Activated naive CD4-positive, alpha-beta T cell treated with anti-CD3 and anti-CD28 coated beads, Interleukin-2, amount 50 U/mL, for 16 hours (primary cell): ENCODE results near the gene LHPP.

Source experiments
- DNase-seq: peaks from one replicate; pipeline ENCODE4 v3.0.0-alpha.2; 2020

LHPP gene

DNA sequence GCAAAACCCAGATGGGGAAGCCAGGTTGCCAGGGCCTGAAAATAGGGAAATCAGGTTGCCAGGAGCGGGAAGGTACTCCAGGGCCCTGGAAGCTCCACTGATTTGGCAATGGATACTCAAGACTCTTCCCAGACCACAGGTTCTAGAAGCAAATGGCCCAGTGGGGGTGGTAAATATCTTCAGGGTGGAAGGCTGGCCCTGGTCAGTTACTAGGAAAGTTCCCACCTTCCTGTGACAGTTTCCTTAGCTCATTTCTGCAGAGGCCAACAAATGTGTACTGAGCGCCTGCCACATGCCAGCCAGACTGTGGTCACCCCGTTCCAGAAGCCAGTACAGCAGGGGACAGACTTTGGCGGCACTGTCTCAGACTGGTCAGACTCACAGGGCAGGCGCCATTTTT is 168.9 kb downstream of the LHPP start:
- no peak for DNase-seq

DNA sequence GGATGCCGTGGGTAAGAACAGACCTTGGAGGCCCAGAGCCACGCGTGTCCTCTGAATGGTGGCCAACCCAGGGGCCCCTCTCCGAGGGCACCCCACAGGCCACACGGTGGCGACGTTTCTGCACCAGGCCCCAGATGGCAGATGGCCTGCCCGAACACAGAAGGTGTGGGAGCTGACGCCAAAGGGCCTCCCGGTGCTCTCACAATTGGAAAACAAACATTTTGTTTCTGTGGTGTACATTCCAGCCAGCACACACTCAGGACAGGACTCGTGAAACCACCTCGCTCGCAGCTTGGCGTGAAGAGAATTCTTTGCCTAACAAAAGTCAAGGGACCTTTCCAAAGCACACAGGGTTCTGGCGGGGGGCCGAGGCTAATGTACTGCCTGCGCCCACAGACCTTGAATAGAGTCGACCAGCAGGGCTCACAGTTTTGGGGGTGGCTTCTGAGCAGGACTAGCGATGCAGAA is 170.5 kb downstream of the LHPP start:
- peak; percentile 50 for DNase-seq

DNA sequence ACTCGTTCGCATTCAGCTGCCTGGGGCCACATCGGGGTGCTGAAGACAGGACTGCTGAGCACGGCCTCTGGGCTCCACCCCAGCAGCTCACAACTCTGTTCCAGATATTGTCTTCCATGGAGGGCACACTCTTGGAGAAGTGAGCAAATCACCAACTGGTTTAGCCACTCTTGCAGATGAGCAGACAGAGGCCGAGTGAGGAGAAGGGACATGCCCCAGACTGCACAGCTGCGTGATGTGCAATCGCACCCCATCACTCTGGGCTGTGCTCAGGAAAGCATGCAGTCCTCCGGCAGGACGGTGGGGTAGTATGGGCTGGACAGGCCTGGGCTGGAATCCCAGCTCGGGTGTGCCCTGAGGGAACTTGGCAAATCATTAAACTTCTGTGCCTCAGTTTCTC is 170.9 kb downstream of the LHPP start:
- DNase-seq = no peak

DNA sequence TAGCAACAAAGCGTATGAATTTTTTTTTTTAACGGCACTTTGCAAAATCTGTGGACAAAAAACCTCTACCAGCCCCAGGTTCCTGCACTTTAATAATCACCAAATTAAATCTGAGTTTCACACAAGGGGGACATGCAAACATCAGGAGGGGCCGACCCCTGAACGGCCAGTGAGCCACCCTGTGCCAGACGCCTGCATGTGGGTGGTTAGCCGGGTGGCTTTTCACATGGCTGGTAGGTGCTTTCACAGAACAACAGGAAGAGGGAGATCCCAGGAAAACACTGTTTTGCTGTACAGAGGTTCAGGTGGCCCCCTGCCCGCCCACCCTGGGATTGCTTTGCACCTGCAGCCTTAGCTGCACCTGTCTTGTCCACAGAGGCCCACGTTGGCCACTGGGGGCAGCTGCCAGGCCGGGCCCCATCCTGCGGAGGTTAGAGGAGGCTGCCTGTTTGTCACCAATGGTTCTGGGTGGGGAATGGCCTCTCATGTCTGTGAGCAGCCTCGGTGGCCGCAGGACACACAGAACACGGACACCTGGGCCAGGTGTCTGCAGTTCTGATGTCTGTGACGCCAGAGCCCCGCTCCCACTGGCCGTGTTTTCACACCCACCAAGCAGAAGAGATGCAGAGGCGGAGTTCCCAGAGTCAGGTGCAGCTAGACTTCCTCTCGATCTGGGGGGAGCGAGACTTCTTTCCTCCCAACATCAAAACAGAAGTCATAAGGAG is 174.8 kb downstream of the LHPP start:
- peak; percentile 43 for DNase-seq

DNA sequence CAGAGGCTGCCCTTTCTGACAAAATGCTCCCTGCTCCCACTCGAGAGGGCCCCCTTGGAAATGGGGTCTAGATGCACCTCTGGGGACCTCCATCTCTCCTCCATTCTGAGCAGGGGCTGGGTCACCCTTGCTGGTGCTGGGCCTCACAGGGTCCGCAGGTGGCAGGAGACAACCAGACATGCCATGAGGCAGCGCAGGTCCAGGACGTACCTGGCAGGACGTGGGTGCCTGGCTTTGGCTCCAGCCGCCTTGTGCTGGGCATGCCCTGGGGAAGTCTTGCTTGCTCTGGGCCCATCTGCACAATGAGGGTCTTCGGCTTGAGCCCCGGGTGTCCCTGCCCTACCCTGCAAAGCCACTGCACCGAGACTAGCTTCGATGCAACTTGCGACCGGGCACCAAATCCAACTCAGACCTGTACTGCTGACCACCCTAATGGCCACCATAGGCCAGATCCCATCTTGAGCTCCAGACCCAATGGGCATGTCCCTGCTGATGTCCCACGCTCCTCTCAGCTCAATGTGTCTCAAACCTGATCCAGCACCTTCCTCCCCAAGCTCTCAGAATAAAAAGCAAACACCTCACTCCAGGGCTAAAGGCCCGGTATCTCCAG is 175.6 kb downstream of the LHPP start:
- DNase-seq = no peak

DNA sequence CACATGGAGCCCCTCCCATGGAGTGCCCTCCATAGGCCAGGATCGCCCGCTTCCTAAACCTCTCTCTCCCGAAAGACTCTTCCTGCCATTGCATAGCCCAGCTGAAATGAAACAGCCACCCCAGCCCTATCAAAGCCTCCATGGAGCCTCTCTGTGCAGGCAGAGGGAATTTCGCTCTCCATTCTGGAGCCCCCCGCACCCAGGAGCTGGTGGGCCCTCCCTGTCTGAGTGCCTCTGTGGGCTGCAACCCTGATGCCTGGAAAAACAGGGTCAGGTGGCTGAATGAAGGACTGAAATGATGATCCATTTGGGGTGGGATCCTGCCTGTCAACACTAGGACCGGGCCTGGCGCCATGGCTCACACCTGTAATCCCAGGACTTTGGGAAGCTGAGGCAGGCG is 176.1 kb downstream of the LHPP start:
- DNase-seq = no peak

DNA sequence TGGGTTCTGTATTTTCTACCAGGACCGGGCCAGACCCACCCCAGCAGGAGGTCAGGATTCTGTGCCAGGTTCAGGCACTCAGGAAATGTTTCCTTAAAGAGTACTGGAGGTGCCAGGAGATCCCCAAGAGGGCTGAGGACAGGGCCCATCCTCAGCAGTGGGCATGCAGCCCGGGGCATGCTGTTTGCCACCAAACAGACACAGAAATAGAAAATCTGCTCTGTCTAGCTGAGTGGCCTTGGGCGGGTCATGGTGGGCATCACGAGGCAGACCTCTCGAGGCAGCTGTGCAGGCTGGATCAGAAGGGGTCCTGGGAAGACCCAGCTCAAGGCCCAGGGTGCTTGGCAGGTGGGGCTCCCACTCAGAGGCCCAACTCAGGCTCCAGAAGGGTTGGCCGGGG is 177.6 kb downstream of the LHPP start:
- no peak for DNase-seq

DNA sequence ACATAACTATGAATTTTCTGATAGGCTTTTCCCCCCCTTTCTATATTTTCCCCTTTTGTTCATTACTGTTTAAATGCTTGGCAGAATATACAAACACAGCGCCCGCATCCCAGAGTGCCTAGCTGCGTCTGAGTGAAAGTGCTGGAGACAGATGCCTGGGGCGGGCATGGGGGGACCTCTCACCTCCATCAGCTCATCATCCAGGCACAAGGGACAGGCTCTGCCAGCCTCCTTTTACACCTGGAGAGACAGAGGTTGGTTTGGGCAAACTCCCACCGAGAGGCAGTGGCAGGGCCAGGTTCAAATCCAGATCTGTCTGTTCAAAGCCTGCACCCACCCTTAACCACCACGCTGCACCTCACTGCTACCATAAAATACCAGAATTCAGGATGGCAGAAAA is 178.0 kb downstream of the LHPP start:
- no peak for DNase-seq

DNA sequence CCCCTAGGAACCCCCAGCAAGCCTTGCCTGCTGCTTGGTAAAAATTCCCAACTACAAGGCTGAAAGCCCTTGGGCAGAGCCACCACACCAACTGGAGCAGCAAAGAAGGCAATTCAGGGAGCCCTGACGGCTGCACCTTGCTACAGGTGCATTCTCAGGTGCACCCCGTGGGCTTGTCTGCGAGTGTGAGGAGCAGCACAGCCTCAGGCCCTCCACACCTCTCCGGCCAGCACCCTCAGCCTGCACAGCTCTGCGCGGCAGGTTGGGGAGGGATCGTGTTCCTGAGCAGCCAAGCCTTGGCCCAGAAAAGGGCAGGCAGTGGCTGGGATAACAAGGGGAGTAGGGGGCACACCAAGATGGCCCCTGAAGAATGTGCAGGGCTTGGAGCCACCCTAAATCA is 178.4 kb downstream of the LHPP start:
- no peak for DNase-seq

DNA sequence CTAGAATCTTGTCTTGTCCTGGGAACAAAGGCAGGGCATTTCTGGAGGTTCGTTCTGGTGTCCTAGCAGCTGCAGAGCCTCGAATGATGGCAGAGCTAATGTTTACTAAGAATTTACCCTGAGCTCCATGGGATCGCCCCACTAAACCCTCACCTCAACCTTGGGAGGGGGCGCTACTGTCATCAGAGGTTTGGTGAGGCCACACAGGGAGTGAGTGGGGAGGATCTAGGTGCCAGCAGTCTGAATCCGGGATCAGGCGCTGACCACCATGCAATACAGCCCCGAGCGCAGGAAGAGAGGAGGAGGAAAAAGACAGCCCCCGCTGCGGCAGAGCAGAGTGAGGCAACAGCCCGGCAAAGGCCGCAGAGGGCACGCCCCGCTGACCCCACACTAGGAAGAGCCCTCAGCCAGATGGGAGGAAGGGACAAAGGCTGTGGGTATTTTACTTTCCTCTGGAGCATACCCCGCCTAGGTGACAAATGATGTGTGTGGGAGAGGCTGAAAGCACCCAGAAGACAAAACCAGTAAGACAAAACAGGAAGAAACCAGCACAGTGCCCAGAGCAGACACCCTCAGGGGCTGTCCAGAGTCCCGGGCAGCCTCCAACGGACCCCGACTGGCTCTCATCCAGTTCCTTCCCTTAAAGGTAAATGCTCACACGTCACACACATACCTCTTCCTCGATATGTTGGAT is 179.1 kb downstream of the LHPP start:
- DNase-seq = no peak

DNA sequence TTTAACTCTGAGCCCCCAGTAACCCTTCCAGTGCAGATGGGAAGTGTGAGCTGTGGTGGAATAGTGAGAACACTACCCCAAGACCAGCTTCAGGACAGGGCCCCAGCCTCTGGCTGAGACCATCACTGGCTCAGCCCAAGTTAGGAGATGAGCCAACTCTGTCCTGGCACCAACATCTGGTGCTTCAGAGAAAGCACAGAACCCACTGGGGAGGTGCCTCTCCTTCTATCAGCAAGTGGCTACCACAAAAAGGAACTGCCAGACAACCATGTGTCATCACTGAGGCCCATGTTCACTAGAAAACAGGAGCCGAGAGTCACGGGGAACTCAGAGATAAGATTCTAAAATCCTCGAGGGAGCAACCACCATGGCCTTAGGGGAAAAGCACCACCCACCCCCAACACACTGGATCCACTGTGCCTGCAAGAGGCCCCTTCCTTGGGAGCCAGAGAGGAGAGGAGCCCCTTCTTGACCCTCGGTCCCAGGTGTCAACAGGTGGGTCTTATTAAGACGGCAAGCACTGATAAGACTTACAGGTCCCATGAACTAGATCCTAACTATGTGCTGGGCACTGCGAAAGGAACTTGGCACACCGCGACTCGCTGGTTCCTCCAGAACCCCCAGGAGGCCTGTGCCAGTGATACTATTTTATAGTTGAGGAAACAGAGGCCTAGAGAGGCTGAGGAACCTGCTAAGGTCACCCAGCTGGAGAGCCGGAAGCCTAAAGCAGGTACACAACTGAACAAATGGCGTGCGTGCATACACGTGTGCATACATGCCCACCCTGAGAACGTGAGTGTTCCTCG is 179.9 kb downstream of the LHPP start:
- no peak for DNase-seq

DNA sequence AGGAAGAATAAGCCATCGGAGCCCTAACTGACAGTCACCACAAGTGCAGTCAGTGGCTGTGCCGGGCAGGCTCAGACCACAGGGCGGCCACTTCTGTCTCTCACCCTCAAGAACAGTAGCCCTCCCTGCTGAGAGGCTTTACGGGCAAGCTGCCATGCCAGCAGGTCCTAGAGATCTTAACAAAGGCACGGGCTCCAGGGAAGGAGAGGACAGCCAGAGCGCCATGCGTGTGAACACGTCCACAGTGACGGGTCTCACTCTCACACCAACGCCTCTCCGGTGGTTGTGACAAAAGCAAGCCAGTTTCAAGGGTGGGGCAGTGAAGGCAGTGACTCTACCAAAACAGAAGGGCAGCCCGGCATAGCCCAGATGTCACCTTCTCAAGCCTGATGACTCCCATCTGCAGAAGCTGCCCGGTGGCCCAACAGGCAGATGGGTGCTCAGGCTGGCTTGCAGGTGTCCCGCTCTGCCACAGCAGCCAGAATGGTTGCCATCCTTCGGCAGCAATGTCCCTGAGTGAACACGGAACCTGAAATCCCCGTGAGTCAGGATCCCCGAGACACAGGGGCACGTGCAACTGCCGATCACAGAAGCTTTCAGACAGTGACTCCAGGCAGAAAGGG is 180.6 kb downstream of the LHPP start:
- no peak for DNase-seq

DNA sequence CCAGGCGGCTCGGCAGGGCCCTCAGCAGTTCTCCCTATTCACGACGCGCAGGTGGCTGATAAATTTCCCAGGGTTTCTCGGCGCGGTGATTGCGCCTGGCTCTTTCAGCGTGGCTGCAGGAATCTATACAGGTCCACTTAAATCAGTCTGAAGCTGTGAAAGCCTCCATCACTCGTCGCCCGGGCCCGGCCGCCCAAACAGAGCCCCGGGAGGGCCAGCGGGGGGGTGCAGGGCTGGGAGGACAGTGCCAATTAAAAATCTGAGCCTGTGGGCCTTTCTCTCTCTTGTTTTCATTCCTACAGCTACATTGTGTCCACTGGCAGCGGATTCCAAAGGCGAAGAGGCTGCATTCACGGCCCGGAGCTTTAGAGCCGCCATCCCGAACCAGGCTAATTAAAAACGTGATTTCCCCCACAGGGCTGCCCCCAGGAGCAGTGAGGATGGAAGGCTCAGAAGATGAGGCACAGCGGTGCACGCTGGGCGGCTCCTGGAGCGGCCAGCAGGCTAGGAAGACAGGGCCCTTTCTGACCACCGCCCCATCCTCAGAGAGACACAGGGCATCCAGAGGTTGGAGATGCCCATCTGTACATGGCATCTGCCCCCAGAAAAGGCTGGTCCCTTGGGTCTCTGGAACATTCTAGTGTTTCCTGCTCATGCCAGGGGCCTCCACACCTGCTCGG is 181.8 kb downstream of the LHPP start:
- no peak for DNase-seq

DNA sequence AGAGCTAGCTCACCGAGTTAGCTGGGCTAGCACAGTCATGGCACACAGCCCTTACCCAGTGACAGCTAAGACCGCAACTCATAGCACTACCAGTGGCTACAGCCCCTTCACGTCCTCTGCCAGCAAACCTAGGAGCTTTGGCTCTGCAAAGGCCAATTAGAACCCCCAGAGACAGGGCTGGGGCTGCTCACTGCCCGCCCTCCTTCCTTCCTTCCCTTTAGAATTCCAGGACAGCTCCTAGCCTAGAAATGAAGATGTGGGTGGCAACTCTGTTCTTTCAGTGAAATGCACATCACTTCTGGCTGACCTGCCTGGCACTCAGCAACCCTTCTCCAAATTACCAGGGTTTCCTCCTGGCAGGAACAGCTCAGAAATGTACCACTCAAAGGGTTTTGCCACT is 182.6 kb downstream of the LHPP start:
- no peak for DNase-seq

DNA sequence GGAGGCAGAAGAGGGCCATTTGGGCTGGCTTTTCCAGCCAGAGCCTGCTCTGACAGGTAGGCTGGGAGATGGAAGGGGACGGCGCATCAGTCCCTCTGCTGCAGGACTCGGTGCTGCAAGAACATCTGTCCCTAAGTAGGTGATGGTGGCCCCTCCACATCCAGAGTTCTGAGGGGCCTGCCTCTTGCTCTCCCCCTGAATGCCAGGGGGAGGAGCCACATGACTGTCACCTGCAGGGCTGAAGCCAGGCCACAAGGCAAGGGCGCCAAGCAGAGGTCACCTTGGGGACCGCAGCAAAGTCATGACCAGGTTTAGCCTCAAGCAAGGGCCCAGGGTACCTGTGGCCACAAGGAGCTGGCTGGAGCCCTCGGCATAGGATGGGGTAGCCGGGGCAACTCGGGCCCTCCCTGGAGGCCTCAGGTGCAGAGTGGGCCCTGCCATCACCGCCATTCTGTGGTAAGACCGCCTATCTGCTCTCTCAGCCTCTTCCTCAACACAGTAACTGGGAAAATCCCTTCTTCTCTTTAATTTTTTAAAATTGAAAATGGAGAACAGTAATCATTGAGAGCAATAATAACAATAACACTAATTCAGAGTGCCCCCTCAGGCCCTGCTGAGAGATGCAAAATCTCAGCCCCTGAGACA is 183.3 kb downstream of the LHPP start:
- DNase-seq = no peak

DNA sequence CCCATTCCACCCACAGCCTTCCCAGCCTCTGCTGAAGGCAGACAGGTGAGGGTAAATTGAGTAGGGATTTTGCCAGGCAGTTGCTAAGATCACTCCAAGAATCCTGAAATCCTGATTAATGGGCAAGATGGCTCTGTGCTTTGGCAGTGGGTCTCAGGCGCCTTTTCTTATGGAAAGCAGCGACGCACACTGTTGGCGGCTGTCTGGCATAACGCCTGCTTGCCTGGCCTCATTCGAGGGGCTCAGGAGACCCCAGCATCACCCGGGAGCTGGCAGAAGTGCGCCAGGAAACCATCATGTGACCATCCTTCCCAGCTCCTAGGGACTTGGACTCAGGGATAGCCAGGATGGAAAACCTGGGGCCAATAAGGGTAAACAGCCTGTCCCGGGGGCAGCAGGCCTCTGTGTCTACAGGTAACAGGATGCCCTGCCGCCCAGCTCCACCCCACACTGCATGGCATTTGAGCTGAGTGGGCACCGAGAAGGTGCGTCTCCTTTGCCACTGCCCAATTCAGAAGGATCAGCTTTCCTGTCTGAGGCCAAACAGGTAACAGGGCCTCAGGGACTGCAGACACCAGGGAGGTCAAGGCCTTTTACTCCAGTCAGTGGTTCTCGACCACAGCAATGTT is 184.0 kb downstream of the LHPP start:
- no peak for DNase-seq

DNA sequence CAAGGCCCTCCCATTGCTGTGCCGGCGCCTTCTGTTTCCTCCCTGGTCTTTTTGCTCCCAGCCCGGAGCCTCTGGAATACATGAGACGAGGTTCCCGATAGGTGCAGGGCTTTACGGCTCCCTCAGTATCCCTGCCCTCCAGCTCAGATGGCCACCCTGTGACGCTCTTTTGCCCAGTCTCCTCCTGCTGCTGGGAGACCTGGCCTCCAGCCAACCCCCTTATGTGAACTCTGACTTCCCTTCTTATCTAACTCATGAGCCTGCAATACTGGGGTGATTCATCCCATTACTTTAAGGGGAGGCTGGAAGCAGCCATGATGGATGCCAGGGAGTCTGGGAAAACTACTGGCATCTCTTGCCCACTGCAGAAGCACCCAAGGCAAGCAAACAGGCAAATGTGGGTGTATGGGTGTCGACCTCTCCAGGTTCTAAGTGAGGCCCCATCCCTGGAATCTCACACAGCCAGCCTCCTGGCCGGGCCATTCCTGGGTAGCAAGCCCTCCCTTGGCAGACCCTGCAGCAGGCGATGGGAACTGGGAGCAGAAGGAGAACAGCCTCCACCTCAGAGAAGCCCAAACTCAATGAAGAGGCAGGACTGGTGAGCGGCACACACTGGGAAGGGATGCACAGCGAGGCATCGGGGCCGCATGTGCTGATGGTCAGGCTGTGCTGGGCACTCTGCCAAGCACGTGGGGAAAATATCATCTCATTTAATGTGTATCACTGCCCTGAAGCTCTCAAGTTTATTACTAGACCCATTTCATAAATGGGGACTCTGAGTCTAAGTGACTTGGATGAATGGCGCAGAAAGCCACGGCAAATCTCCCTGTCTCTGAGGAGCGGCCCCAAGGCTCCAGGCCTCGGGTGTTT is 185.1 kb downstream of the LHPP start:
- DNase-seq = no peak

DNA sequence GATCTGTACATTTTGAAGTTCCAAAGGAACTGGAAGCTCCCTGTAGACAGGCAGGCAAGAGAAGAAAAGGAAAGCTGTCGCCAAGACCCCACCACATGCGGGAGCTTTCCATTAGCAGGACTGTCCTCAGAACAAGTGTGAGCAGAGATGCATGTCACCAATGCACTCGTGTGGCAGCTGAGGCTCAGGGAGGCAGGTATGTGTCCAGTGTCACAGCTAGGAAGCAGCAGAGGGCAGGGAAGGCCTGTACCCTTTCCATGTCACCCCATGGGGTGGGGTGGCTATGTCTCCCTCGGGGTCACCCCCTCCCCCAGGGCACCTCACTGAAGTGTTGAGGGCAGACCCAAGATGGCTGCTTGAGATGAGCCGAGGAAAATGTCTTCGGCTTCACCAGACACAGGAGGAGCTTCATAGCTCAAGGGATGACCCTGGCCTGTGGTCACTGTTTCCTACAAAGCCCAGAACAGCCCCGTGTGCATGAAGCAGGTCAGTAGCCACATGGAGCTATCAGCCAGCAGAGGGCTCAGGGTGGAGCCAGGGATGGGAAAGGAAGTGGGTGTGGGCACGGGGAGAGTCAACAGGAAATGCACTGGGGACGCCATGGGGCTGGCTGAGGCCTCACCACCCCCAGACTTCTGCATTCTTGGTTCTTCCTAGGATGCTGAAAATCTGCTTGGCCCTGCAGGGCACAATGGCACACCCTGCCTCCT is 186.0 kb downstream of the LHPP start:
- DNase-seq = peak; percentile 50

DNA sequence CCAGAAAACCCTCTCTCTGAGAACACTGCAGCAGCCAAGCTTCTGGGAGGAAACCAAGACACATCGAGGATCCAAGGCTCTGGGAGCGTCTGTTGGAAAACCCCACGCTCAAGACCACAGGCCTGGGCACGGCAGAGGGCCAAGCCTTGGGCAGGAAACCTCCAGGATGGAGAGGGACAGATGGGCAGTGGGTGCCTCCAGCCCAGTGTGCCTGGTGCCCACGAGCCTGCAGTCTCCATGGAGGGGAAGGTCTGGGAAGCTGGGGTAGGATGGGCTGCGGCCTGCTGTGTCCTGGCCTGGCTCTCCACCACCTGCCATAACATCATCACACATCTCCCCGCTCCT is 186.5 kb downstream of the LHPP start:
- DNase-seq = no peak

DNA sequence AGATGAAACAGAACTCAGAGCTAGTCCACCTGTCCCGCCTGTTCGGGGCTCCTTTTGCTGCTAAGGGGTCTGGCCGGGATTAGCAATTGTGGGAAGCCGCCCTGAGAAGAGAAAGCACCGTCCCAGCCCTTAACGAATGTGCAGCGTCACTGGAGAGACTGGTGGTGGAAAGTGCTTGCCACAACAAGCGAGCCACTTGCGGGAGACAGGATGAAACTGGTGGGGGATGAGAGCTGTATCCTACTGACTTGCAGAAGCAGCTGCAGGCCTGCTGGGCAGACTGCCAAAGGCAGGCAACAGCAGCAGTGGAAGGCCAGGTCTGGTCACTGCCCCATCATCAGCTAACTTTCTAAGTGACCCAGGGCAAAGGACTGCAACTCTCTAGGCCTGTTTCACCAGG is 187.1 kb downstream of the LHPP start:
- DNase-seq = peak; percentile 41
